IPS-20b (cell line): ENCODE data around the gene LOXL1.

Source experiments
- H3K27ac ChIP-seq: one replicate; pipeline ENCODE4 v1.5.1; 2013; ENCODE audit warnings: low read length
- H3K27me3 ChIP-seq: 2 replicates; pipeline ENCODE4 v1.6.1; 2013; ENCODE audit warnings: mild to moderate bottlenecking, low read length, inconsistent platforms; ENCODE audit not compliant: insufficient read depth
- H3K36me3 ChIP-seq: 2 replicates; pipeline ENCODE4 v1.6.1; 2013; ENCODE audit warnings: low read depth, mild to moderate bottlenecking, inconsistent platforms, low read length, moderate library complexity; ENCODE audit not compliant: insufficient read depth
- H3K4me1 ChIP-seq: 2 replicates; pipeline ENCODE4 v1.6.1; 2013; ENCODE audit warnings: mild to moderate bottlenecking, control low read depth, inconsistent platforms, low read length, moderate library complexity; ENCODE audit not compliant: insufficient read depth
- H3K4me3 ChIP-seq: 2 replicates; pipeline ENCODE4 v1.5.1; 2013; ENCODE audit warnings: mild to moderate bottlenecking, low read length, inconsistent platforms
- H3K9ac ChIP-seq: 2 replicates; pipeline ENCODE4 v1.6.1; 2013; ENCODE audit warnings: low read depth, mild to moderate bottlenecking, inconsistent platforms, low read length, moderate library complexity
- H3K9me3 ChIP-seq: 2 replicates; pipeline ENCODE4 v1.6.1; 2013; ENCODE audit warnings: mild to moderate bottlenecking, low read depth, low read length, inconsistent platforms; ENCODE audit not compliant: insufficient read depth

The LOXL1 gene

GRCh38 chr15:73889762-73890124 is 36.5 kb upstream of the LOXL1 start:
- H3K36me3 ChIP-seq, result no peaks in the 10 kb centered on the region
- no peak overlapping the region for H3K9ac ChIP-seq
- peaks cover 10% of the 10 kb centered on the region; the same call in 1 of the 2 replicates for H3K27me3 ChIP-seq
- no peak overlapping the region for H3K4me3 ChIP-seq
- no peaks in the 10 kb centered on the region for H3K9me3 ChIP-seq
- H3K27ac ChIP-seq, result no peak overlapping the region
- H3K4me1 ChIP-seq, result no peaks in the 10 kb centered on the region

GRCh38 chr15:73891328-73892315 is 34.6 kb upstream of the LOXL1 start:
- Histone ChIP-seq H3K27me3 (peaks cover 10% of the 10 kb centered on the region; the same call in 1 of the 2 replicates), H3K4me3 (no peak overlapping the region), H3K4me1 (no peaks in the 10 kb centered on the region), H3K9ac (no peak overlapping the region), H3K36me3 (no peaks in the 10 kb centered on the region), H3K27ac (no peak overlapping the region), H3K9me3 (no peaks in the 10 kb centered on the region)

- Histone ChIP-seq H3K9me3 (no peaks in the 10 kb centered on the region), H3K4me1 (no peaks in the 10 kb centered on the region), H3K27me3 (peaks cover 10% of the 10 kb centered on the region; the same call in 1 of the 2 replicates), H3K36me3 (no peaks in the 10 kb centered on the region), H3K4me3 (no peak overlapping the region), H3K9ac (no peak overlapping the region), H3K27ac (no peak overlapping the region)
Observed at GRCh38 chr15:73892446-73893226, 33.6 kb upstream of the LOXL1 start.

DNA sequence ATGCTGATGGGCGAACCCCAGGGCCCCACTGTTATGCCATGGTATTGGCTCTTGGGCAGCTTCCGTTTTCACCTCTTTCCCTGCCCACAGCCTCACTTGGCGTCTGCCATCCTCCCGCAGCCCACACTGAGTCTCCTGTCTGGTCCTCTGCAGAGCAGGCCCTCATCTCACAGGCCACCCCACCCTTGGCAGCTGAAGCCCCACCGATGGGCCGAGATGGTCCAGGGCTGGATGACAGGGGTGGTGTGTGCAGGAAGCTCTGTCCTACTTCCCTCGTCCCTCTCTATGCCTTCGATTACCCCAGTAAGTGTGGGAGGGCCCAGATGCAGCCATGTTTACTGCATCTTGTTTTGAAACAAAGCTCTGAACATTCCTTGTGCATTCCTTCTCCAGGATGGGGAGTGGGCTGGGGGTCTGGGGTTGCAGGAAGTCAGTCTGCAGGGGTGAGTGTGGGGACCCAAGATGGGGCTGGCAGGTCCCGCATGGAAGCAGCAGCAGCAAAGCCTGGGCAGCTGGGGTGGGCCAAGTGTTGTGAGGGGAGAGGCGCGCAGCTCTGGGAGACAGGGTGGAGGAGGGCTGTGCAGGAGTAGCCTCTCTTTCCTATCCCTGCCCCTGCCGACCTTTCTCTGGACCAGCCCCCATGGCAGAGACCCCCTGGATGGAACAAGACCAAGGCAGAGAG is 32.0 kb upstream of the LOXL1 start:
- H3K36me3 ChIP-seq, result no peaks in the 10 kb centered on the region
- peaks cover 3% of the 10 kb centered on the region; the same call in 1 of the 2 replicates for H3K27me3 ChIP-seq
- no peaks in the 10 kb centered on the region for H3K9me3 ChIP-seq

DNA sequence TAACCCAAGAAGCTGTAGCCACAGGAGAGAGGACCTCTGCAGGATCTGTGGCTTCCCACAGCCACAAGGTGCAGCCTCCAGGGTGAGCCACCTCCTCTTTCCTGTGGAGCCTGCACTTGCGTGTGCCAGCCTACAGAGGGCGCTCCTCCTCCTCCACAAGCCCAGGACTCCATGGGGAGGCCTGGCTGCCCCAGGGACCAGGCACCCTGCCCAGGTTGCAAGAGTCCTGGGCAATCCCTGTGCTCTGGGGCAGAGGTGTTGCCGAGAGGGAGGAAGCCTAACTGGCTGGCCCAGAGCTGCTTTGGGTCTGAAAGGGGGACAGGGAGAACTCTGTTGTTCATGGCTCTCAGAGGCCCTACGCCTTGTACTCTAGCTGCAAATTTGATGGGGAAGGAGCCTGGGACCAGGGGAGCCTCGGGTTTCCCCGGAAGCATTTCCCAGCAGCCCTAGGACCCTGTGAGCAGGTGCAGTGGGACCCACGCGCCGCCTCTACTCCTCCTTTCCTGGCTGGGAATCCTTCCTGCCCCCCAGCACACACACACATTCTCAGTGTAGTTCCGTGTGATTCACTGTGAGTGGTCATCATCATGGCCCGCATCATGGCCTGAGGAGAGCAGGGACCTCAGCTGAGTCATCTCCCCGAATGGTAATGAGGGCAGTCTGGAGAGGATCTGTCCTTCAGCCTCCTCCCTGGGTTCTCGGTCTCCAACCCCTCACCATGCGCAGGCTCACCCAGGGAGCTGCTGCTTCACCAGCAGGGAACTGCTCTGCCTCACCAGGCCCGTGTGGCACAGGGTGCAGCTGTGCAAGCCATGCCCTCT is 28.6 kb upstream of the LOXL1 start:
- H3K4me3 ChIP-seq, result no peak overlapping the region
- H3K9me3 ChIP-seq, result no peaks in the 10 kb centered on the region
- H3K9ac ChIP-seq, result no peak overlapping the region
- no peaks in the 10 kb centered on the region for H3K36me3 ChIP-seq
- no peak overlapping the region for H3K27ac ChIP-seq
- no peaks in the 10 kb centered on the region for H3K27me3 ChIP-seq
- no peaks in the 10 kb centered on the region for H3K4me1 ChIP-seq

More for the DNA sequence above, 32.0 kb upstream of the LOXL1 start:
- H3K4me3 ChIP-seq, result no peak overlapping the region
- H3K9ac ChIP-seq, result no peak overlapping the region
- H3K27ac ChIP-seq, result no peak overlapping the region
- no peaks in the 10 kb centered on the region for H3K4me1 ChIP-seq

GRCh38 chr15:73899197-73900094 is 26.8 kb upstream of the LOXL1 start:
- Histone ChIP-seq H3K36me3 (no peaks in the 10 kb centered on the region), H3K4me1 (no peaks in the 10 kb centered on the region), H3K4me3 (no peak overlapping the region), H3K27me3 (no peaks in the 10 kb centered on the region), H3K9me3 (no peaks in the 10 kb centered on the region), H3K9ac (no peak overlapping the region), H3K27ac (no peak overlapping the region)

DNA sequence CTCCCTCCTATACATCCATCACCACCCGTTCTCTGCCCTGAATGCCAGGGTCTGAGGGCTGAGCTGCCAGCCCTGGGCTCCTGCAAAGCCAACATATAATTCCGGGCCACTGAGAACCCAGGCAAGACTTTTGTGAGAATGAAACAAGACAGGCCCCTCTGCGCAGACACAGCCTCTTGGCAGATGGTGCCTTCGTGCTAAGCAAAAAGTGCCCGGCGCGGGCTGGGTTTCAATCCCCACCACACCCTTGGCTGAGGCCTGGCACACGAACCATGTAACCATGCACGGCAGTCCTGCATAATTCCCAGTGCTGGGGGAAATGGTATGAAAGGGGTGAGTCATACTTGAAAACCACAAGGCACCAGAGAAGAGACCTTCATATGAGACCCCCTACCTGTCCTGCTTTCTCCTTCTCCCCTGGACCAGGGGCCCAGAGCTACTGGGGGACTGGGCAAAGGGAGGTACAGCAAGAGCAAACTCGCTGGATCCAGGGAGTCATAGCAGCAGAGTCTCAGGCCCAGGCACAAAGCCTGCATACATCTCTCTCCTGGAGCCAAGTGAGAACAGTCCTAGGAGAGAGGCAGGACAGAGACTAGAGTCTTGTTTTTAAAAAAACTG is 26.1 kb upstream of the LOXL1 start:
- no peaks in the 10 kb centered on the region for H3K27me3 ChIP-seq
- H3K36me3 ChIP-seq, result no peaks in the 10 kb centered on the region
- H3K27ac ChIP-seq, result no peak overlapping the region
- no peaks in the 10 kb centered on the region for H3K9me3 ChIP-seq
- H3K4me1 ChIP-seq, result no peaks in the 10 kb centered on the region
- H3K9ac ChIP-seq, result no peak overlapping the region
- no peak overlapping the region for H3K4me3 ChIP-seq

GRCh38 chr15:73901126-73901810 is 25.0 kb upstream of the LOXL1 start:
- Histone ChIP-seq H3K36me3 (no peaks in the 10 kb centered on the region), H3K4me3 (no peak overlapping the region), H3K9me3 (no peaks in the 10 kb centered on the region), H3K9ac (no peak overlapping the region), H3K27me3 (no peaks in the 10 kb centered on the region), H3K27ac (no peak overlapping the region), H3K4me1 (no peaks in the 10 kb centered on the region)

GRCh38 chr15:73902121-73903020 is 23.9 kb upstream of the LOXL1 start:
- no peak overlapping the region for H3K27ac ChIP-seq
- no peak overlapping the region for H3K4me3 ChIP-seq
- no peak overlapping the region for H3K9ac ChIP-seq
- H3K36me3 ChIP-seq, result no peaks in the 10 kb centered on the region
- no peaks in the 10 kb centered on the region for H3K4me1 ChIP-seq
- H3K9me3 ChIP-seq, result no peaks in the 10 kb centered on the region
- H3K27me3 ChIP-seq, result no peaks in the 10 kb centered on the region
